IMR-90 (cell line): ENCODE results near the gene SORL1. TPM values are rescaled to one million over a fixed set of nuclear protein-coding genes. Genes with fewer than 3 reads are reported as not detected.

ENCODE experiments used
- ATAC-seq: fragments of 200-7000 bp; cut with Tn5 transposase; 2 replicates; pipeline ENCODE4 v1.9.1; 2020; ENCODE audit warnings: low read depth, mild to moderate bottlenecking, moderate library complexity
- BruUV-seq: library from RNA; stranded (reverse); fragments of 400-500 nt; replicated peaks from 2 replicates; lab custom pipeline; 2021; lab: Mats Ljungman, UMichigan
- CTCF ChIA-PET: fragments of 300-600 bp; formaldehyde crosslinking; extraction: SDS; loops from one replicate; lab custom pipeline; 2021; ENCODE audit warnings: antibody characterized with exemption; lab: Yijun Ruan, JAX
- POLR2A ChIA-PET: fragments of 300-600 bp; sonication (Branson Sonifier 250); formaldehyde crosslinking; loops from one replicate; lab custom pipeline; 2022; ENCODE audit warnings: antibody characterized with exemption; ENCODE audit not compliant: unreplicated experiment; lab: Charles Lee
- DNase-seq: peaks from one replicate; pipeline ENCODE4 v3.0.0; 2013
- H2AFZ ChIP-seq: replicated peaks from 2 replicates; pipeline ENCODE3; 2013; ENCODE audit warnings: low read length, mild to moderate bottlenecking; ENCODE audit not compliant: poor library complexity
- H2AK5ac ChIP-seq: 2 replicates; pipeline ENCODE4 v1.6.1; 2013; ENCODE audit warnings: low read depth, low read length, inconsistent platforms
- H2AK9ac ChIP-seq: replicated peaks from 2 replicates; pipeline ENCODE3; 2013; ENCODE audit warnings: mild to moderate bottlenecking, low read depth, low read length, moderate library complexity; ENCODE audit not compliant: poor library complexity
- H2BK120ac ChIP-seq: 2 replicates; pipeline ENCODE4 v1.6.1; 2013; ENCODE audit warnings: low read depth, low read length, inconsistent platforms
- H2BK15ac ChIP-seq: 3 replicates; pipeline ENCODE4 v1.6.1; 2013; ENCODE audit warnings: low read depth, low read length, inconsistent platforms
- H2BK20ac ChIP-seq: 2 replicates; pipeline ENCODE4 v1.6.1; 2013; ENCODE audit warnings: low read depth, mild to moderate bottlenecking, inconsistent platforms, low read length, moderate library complexity
- H2BK5ac ChIP-seq: 2 replicates; pipeline ENCODE4 v1.6.1; 2013; ENCODE audit warnings: mild to moderate bottlenecking, low read depth, low read length, inconsistent platforms; ENCODE audit not compliant: poor library complexity, severe bottlenecking
- H3K14ac ChIP-seq: replicated peaks from 2 replicates; pipeline ENCODE4 v1.6.1; 2013; ENCODE audit warnings: low read depth, low read length, inconsistent platforms
- H3K18ac ChIP-seq: 2 replicates; pipeline ENCODE4 v1.6.1; 2013; ENCODE audit warnings: low read depth, low read length, control low read depth
- H3K23ac ChIP-seq: 2 replicates; pipeline ENCODE4 v1.6.1; 2013; ENCODE audit warnings: low read depth, low read length, inconsistent platforms
- H3K27ac ChIP-seq: 2 replicates; pipeline ENCODE4 v1.5.1; 2013; ENCODE audit warnings: mild to moderate bottlenecking, control low read depth, low read length; ENCODE audit not compliant: insufficient read depth
- H3K27me3 ChIP-seq: 2 replicates; pipeline ENCODE4 v1.6.1; 2013; ENCODE audit warnings: low read length; ENCODE audit not compliant: control insufficient read depth, insufficient read depth
- H3K36me3 ChIP-seq: 2 replicates; pipeline ENCODE4 v1.6.1; 2013; ENCODE audit warnings: low read length, mixed read lengths; ENCODE audit not compliant: control insufficient read depth, insufficient read depth
- H3K4ac ChIP-seq: 2 replicates; pipeline ENCODE4 v1.6.1; 2013; ENCODE audit warnings: low read depth, low read length, inconsistent platforms
- H3K4me1 ChIP-seq: 2 replicates; pipeline ENCODE4 v1.6.1; 2013; ENCODE audit warnings: low read length, mixed read lengths; ENCODE audit not compliant: control insufficient read depth, insufficient read depth
- H3K4me2 ChIP-seq: 2 replicates; pipeline ENCODE4 v1.6.1; 2013; ENCODE audit warnings: low read depth, mild to moderate bottlenecking, control low read depth, low read length, moderate library complexity
- H3K4me3 ChIP-seq: 2 replicates; pipeline ENCODE4 v1.5.1; 2013; ENCODE audit warnings: low read depth, mild to moderate bottlenecking, control low read depth, low read length, moderate library complexity; ENCODE audit not compliant: insufficient read depth
- H3K56ac ChIP-seq: 2 replicates; pipeline ENCODE4 v1.6.1; 2013; ENCODE audit warnings: low read length, inconsistent platforms; ENCODE audit not compliant: insufficient read depth; ENCODE audit errors: extremely low read depth
- H3K79me1 ChIP-seq, 2 experiments: 2 replicates each; pipeline ENCODE4 v1.6.1; 2013; ENCODE audit warnings: low read length in 2 of 2, inconsistent platforms in 1 of 2, low read depth in 1 of 2
- H3K9ac ChIP-seq: 2 replicates; pipeline ENCODE4 v1.6.1; 2013; ENCODE audit warnings: low read depth, low read length, control low read depth
- H3K9me1 ChIP-seq: 2 replicates; pipeline ENCODE4 v1.6.1; 2013; ENCODE audit warnings: low read length, inconsistent platforms; ENCODE audit not compliant: insufficient read depth
- H3K9me3 ChIP-seq: 2 replicates; pipeline ENCODE4 v1.6.1; 2013; ENCODE audit warnings: low read length; ENCODE audit not compliant: control insufficient read depth, insufficient read depth
- H4K20me1 ChIP-seq: 2 replicates; pipeline ENCODE4 v1.6.1; 2013; ENCODE audit warnings: low read length, inconsistent platforms; ENCODE audit not compliant: insufficient read depth
- H4K5ac ChIP-seq: 2 replicates; pipeline ENCODE4 v1.6.1; 2013; ENCODE audit warnings: mild to moderate bottlenecking, low read depth, low read length, control low read depth
- H4K8ac ChIP-seq, 2 experiments: 2 replicates each; pipeline ENCODE4 v1.6.1; 2013; ENCODE audit warnings: low read depth in 2 of 2, low read length in 2 of 2, control low read depth in 1 of 2, inconsistent platforms in 1 of 2
- H4K91ac ChIP-seq: 2 replicates; pipeline ENCODE4 v1.6.1; 2013; ENCODE audit warnings: low read depth, low read length, inconsistent platforms; ENCODE audit not compliant: insufficient read depth
- WGBS, 2 experiments: methylation state at CpG; one replicate each; pipeline versions ENCODE4 v1.1.5 to v1.1.7; 2013; ENCODE audit warnings: missing lambda C conversion rate in 2 of 2; ENCODE audit not compliant: insufficient read length in 1 of 2; ENCODE audit errors: extremely low coverage in 2 of 2; 5-methylcytosine and 5-hydroxymethylcytosine counted together
- dilution Hi-C: fragments of 300-500 bp; cut with HindIII; formaldehyde crosslinking; loops from one replicate; pipeline ENCODE4 v1.14.3; 2018; ENCODE audit warnings: low sequenced_read_pairs; ENCODE audit not compliant: unreplicated experiment
- in situ Hi-C: fragments of 300-500 bp; cut with MboI; formaldehyde crosslinking; loops from 3 replicates; pipeline ENCODE4 v1.14.3; 2019; ENCODE audit warnings: low sequenced_read_pairs, inconsistent platforms, mixed read lengths
- intact Hi-C: fragments of 100-400 bp; cut with micrococcal nuclease; formaldehyde crosslinking; loops from 2 replicates; pipeline ENCODE4 v1.10.0; 2022
- polyA plus RNA-seq, 3 experiments: library from polyadenylated mRNA; depleted of rRNA; stranded (reverse); fragments of >200 nt; gene quantifications; 2 replicates each; pipeline ENCODE4 v1.2.3, GENCODE V29; 2012; ENCODE audit warnings: low replicate concordance in 1 of 3
- total RNA-seq: library from RNA; depleted of rRNA; stranded (reverse); fragments of >200 nt; gene quantifications from 2 replicates; pipeline ENCODE4 v1.2.3, GENCODE V29; 2012
- TF ChIP-seq, protein P1 (sequence below): conservative IDR thresholded peaks from 2 replicates; pipeline ENCODE4 v1.5.1; 2012; ENCODE audit warnings: mild to moderate bottlenecking, low read depth, low read length, improper control_type of control experiment

Gene SORL1
- total and polyA plus RNA-seq, 2 of the 4 experiments (the other 2 are of a cell fraction) = 1.0 to 2.0 TPM

DNA sequence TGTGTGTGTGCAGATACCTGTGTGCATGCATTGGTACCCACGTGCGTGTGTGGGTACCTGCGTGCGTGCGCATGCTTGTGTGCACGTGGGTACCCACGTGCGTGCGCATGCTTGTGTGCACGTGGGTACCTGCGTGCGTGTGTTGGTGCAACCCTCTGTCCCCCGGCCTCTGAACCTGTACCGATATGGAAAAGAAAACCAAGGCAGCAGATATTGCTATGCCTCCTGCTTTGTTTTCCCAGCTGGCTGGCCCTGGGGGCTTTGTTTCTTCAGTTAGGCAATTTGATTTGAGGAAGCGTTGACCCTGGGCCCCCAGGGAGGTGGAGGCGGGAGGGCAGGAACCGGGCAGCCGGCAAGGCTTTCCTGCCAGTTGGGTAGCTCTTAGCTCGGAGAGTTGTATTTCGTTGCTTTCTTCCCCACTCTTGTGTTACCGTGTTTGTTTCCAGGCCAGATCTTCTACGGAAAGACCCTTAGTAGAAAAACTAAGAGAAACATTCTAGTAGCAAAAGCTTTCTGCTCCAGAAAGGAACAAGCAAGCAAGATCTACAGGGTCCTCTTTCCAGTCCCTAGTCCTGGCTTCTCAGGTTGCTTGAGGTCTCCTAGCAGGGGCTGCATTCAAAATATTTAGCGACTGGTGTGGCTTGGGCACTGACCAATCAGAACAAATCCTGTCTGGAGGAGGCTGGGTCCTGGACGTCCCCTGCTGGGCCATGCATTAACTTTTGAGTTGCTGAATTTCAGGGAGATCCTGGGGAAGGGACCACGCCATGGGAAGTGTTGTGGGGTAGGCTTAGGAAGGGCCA lies 27.0 kb downstream of the SORL1 start:
- no peak overlapping the region for H2BK20ac ChIP-seq
- H3K36me3 ChIP-seq = no peaks in the 10 kb centered on the region
- H3K9me1 ChIP-seq = peaks cover 5% of the 10 kb centered on the region
- H3K14ac ChIP-seq = no peak overlapping the region
- H3K56ac ChIP-seq = no peak overlapping the region
- no peak overlapping the region for H4K91ac ChIP-seq
- H3K9ac ChIP-seq = no peak overlapping the region
- H3K4me3 ChIP-seq = no peak overlapping the region
- no peak overlapping the region for H2AK9ac ChIP-seq
- intact Hi-C loops = no loop called here
- peaks cover 2% of the 10 kb centered on the region; the same call in 1 of the 2 replicates for H3K4me1 ChIP-seq
- H3K79me1 ChIP-seq = no peaks in the 10 kb centered on the region
- in situ Hi-C loops = no loop called here
- no peaks in the 10 kb centered on the region for H4K20me1 ChIP-seq
- peaks cover 7% of the 10 kb centered on the region for H3K27me3 ChIP-seq
- no peak overlapping the region for H2BK15ac ChIP-seq
- H3K23ac ChIP-seq = no peak overlapping the region
- H2AFZ ChIP-seq = peak overlapping the region; percentile 44
- no peaks in the 10 kb centered on the region for H3K9me3 ChIP-seq
- ChIA-PET POLR2A (no interaction called here), CTCF (interaction anchor here (0.6 kb wide), 1 partner anchor 61 kb away, joined by 5 read pairs; no protein-coding TSS in a partner anchor)
- no peak overlapping the region for H3K18ac ChIP-seq
- no peak for DNase-seq
- ATAC-seq = peak; percentile 46
- H3K27ac ChIP-seq = no peak overlapping the region
- no peak overlapping the region for H3K4me2 ChIP-seq
- BruUV-seq = no TSS peak
- no peak overlapping the region for H2BK5ac ChIP-seq
- no peak overlapping the region for H4K5ac ChIP-seq
- H2BK120ac ChIP-seq = no peak overlapping the region
- H4K8ac ChIP-seq = no peak overlapping the region
- no peak overlapping the region for H3K4ac ChIP-seq
- dilution Hi-C loops = no loop called here
- 63% methylated on average over 8 of the region's 25 CpGs; no CpG with 5 or more reads in 1 of the 2 experiments for WGBS, 2 experiments
- TF ChIP-seq, protein P1, sequence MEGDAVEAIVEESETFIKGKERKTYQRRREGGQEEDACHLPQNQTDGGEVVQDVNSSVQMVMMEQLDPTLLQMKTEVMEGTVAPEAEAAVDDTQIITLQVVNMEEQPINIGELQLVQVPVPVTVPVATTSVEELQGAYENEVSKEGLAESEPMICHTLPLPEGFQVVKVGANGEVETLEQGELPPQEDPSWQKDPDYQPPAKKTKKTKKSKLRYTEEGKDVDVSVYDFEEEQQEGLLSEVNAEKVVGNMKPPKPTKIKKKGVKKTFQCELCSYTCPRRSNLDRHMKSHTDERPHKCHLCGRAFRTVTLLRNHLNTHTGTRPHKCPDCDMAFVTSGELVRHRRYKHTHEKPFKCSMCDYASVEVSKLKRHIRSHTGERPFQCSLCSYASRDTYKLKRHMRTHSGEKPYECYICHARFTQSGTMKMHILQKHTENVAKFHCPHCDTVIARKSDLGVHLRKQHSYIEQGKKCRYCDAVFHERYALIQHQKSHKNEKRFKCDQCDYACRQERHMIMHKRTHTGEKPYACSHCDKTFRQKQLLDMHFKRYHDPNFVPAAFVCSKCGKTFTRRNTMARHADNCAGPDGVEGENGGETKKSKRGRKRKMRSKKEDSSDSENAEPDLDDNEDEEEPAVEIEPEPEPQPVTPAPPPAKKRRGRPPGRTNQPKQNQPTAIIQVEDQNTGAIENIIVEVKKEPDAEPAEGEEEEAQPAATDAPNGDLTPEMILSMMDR = no peak
- H2AK5ac ChIP-seq = no peak overlapping the region
